GM08714 (cell line): Measurements from ENCODE around the gene RPS6KA4.
"Not testable (repeated sequence)": the region's sequence is repeated elsewhere in the genome, so short reads cannot be mapped to it uniquely, and the experiment has no call there.

ENCODE experiments used
- H3K4me3 ChIP-seq: fragments of 200-500 bp; sonication (Bioruptor generic); 2 replicates; pipeline ENCODE4 v1.5.1; 2014; ENCODE audit warnings: mild to moderate bottlenecking, low read length, inconsistent platforms
- ZNF274 ChIP-seq: IDR thresholded peaks from 2 replicates; pipeline ENCODE4 v1.6.1; 2012; ENCODE audit warnings: mild to moderate bottlenecking, low read depth, low read length

RPS6KA4 gene

GRCh38 chr11:64320556-64320955 is 38.4 kb upstream of the RPS6KA4 start:
- no peak overlapping the region for H3K4me3 ChIP-seq
- TF ChIP-seq ZNF274 = no peak

GRCh38 chr11:64321026-64321425 is 37.9 kb upstream of the RPS6KA4 start:
- TF ChIP-seq ZNF274 = no peak
- no peak overlapping the region for H3K4me3 ChIP-seq

GRCh38 chr11:64321533-64321932 is 37.4 kb upstream of the RPS6KA4 start:
- TF ChIP-seq ZNF274 = no peak
- H3K4me3 ChIP-seq = no peak overlapping the region

- H3K4me3 ChIP-seq = no peak overlapping the region
- no peak for TF ChIP-seq ZNF274
Measured at GRCh38 chr11:64322925-64323260, 36.1 kb upstream of the RPS6KA4 start.

- no peak for TF ChIP-seq ZNF274
- H3K4me3 ChIP-seq = no peak overlapping the region
Measured at GRCh38 chr11:64323373-64323772, 35.6 kb upstream of the RPS6KA4 start.

GRCh38 chr11:64323984-64324383 is 35.0 kb upstream of the RPS6KA4 start:
- not testable (repeated sequence) for H3K4me3 ChIP-seq

GRCh38 chr11:64324692-64325469 is 34.1 kb upstream of the RPS6KA4 start:
- TF ChIP-seq ZNF274 = no peak
- no peak overlapping the region for H3K4me3 ChIP-seq

- no peak overlapping the region for H3K4me3 ChIP-seq
- no peak for TF ChIP-seq ZNF274
Measured at GRCh38 chr11:64327375-64327774, 31.6 kb upstream of the RPS6KA4 start.

GRCh38 chr11:64327993-64328392 is 31.0 kb upstream of the RPS6KA4 start:
- TF ChIP-seq ZNF274 = no peak
- H3K4me3 ChIP-seq = no peak overlapping the region

GRCh38 chr11:64330888-64331287 is 28.1 kb upstream of the RPS6KA4 start:
- no peak for TF ChIP-seq ZNF274

GRCh38 chr11:64331569-64332371 is 27.2 kb upstream of the RPS6KA4 start:
- no peak overlapping the region for H3K4me3 ChIP-seq
- TF ChIP-seq ZNF274 = no peak

More at GRCh38 chr11:64330888-64331287, 28.1 kb upstream of the RPS6KA4 start:
- no peak overlapping the region for H3K4me3 ChIP-seq

- TF ChIP-seq ZNF274 = no peak
- H3K4me3 ChIP-seq = no peak overlapping the region
Measured at GRCh38 chr11:64333556-64333955, 25.4 kb upstream of the RPS6KA4 start.

- no peak overlapping the region for H3K4me3 ChIP-seq
- TF ChIP-seq ZNF274 = no peak
Measured at GRCh38 chr11:64334764-64335735, 23.9 kb upstream of the RPS6KA4 start.
